HG03280 (cell line): Measurements from ENCODE around the gene NRCAM.
"Not testable (repeated sequence)": the region's sequence is repeated elsewhere in the genome, so short reads cannot be mapped to it uniquely, and the experiment has no call there.

ENCODE experiments used
- ATAC-seq: cut with Tn5 transposase; IDR thresholded peaks from one replicate; pipeline ENCODE4 v1.9.1; 2021; ENCODE audit warnings: mild to moderate bottlenecking, moderate library complexity; ENCODE audit not compliant: unreplicated experiment

NRCAM gene

DNA sequence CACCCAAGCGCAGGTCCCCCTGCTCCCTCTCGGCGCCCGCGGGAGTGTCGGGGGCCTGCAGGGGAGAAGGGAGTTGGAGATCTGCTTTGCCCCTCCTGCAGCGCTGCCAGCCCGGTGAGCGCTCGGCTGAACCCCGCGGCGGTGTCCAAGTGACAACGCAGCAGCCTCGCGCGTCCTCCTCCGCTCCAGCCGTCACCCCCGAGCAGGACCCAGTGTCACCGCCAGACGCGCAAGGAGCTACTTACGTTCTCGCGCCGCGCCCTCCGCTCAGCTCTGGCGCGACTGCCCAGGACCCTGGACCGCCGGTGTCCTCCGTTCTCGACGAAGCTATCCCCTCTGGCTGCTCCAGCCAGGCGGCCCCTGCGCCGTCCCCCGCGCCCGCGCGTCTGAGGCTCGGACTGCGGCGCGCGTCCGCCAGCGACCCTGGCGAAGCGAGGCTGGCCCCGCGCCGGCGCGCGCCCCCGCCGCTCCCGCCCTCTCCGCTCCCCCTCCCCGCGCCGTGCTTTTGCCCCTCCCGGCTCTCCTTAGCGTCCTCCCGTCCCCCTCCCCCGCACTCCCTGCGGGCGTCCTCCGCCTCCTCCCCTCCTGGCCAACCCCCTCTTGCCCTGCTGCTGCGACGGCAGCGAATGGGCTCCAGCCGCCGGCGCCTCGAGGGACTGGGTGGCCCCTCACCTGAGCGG, at the start of gene NRCAM:
Gene NRCAM (minus strand): TSS at position 439 of the 680 bp plus-strand sequence. CDS start 216,372 bp downstream, outside the sequence.
- ATAC-seq = no peak

DNA sequence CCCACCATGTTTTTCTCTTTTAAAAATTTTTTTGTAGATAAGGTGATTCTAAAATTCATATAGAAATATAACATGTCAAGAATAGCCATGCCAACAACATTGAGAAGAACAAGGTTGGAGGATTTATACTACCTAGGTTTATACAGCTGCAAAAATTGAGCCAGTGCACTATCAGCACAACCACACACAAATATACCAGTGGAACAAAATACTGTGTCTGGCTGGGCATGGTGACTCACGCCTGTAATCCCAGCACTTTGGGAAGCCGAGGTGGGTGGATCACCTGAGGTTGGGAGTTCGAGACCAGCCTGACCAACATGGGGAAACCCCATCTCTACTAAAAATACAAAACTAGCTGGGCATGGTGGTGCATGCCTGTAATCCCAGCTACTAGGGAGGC, 48.3 kb upstream of the NRCAM start:
- ATAC-seq = not testable (repeated sequence)

DNA sequence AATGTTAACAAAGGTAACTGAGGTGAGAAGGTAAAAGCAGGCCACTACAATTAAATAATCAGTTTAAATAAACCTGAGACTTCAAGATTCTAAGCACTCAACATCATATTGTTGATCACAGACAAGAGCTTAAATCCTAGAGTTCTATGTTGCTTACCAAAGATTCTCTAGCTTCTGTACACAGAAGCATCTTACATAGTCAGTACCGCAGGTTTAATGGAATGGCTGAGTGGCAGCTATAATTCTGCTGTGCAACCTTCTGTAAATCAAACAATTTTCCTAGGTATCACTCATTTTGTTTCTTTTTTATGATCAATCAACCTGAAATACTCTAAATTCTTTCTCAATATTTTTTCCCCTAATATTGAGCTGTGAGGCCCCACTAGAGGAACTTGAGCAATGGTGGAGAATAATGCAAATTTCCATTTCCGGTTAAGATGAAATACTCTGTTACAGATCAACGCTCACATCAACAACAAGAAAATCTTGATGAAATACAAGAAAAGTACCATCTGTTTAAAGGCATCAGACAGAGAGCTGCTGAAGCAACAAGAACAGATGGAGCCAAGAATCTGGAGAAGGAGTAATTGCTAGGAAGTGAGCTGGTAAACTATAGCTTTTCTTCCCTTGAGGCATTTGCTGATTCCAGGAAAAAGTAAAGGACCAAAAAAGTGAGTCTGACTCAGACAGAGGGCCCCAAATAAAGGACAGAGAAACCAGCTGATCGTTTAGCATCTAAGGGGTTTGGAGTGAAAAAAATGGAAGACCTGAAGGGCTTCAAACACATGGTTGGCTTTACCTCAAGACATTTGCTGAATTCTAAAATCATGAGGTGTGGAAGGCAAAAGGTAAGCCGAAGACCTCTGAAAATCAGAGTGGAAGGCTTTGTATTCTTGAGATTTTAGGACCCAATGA, 47.1 kb upstream of the NRCAM start:
- ATAC-seq = peak; percentile 92

GRCh38 chr7:108499566-108499965, 43.3 kb upstream of the NRCAM start:
- ATAC-seq = no peak

DNA sequence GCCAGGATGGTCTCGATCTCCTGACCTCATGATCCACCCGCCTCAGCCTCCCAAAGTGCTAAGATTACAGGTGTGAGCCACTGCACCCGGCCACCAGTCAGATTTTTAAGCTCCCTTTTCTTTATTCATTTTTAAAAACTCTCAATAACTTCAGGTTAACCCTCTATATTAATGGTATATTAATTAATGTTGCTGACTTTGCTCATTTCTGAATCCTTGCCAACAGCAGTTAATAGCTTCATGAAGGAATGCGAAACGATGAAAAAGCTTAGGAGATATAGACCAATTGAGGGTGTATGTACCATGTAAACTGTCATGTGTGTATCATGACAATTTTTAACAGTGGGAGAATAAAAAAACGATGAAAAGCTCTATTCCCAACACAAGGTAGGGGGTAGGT, 42.2 kb upstream of the NRCAM start:
- no peak for ATAC-seq

DNA sequence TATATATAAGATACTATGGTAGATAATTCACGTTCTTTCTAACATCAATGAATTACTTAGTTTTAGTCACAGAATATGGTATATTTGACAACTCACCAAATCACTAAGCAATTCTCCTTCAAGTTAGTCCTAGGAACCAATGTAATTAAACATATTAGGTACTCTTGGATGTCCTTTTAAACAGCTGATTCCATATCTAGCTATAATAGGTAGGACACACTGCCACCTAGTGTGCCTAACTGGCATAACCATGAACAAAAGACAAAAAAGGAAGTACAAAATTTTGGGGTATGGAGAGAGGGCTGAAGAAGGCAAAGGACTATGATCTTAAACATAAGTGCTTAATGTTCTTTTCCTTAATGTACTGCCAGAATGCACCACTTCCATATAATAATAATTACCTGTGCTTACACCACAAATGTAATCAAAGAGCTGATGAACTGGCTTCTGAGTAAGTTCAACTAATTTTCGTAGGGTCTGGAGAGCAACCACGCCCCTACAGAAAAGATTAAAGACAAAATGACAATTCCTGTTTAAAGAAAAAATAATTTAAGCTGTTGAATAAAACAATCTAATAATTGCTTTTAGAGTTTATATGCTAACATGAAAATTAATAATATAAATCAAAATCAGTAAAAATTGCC, 41.0 kb upstream of the NRCAM start:
- peak; percentile 82 for ATAC-seq

GRCh38 chr7:108492742-108493141, 36.5 kb upstream of the NRCAM start:
- no peak for ATAC-seq

- no peak for ATAC-seq
These were observed 32.7 kb upstream of the NRCAM start for GRCh38 chr7:108488768-108489538.

GRCh38 chr7:108487646-108488045, 31.4 kb upstream of the NRCAM start:
- no peak for ATAC-seq

- ATAC-seq = no peak
These were observed 30.2 kb upstream of the NRCAM start for GRCh38 chr7:108486291-108486966.

- ATAC-seq = no peak
These were observed 27.9 kb upstream of the NRCAM start for GRCh38 chr7:108484137-108484536.

DNA sequence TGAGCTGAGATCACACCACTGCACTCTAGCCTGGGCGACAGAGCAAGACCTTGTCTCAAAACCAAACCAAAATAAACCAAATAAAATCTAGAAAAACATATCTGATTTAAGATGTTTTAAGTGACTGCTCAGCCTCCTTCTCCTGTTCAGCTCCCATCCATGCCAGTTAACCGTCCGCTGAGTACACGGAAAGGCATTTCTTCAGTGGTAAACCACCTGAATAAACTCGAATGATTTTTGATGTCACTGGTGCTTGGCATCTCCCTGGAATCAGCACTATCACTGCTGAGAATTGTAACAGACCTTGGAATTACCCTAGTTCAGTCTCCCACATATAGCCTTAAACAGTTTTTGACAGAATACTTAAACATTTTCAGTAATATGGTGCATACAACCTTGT, 24.1 kb upstream of the NRCAM start:
- no peak for ATAC-seq

DNA sequence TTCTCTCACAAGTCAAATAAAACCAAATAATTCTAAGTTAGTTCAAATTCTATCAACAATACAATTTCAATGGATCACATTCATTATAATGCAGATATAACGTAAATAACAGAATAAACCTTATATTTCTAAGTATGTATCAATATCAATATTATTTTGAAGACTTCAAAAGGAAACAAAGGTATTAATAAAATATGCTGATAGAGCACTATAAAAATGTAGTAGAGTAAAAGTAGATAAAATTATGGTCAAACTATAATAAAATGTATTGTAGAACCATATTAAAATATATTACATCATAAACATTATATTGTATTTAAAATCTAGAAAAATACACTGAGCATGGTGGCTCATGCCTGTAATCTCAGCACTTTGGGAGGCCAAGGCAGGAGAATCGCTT, 23.5 kb upstream of the NRCAM start:
- no peak for ATAC-seq

DNA sequence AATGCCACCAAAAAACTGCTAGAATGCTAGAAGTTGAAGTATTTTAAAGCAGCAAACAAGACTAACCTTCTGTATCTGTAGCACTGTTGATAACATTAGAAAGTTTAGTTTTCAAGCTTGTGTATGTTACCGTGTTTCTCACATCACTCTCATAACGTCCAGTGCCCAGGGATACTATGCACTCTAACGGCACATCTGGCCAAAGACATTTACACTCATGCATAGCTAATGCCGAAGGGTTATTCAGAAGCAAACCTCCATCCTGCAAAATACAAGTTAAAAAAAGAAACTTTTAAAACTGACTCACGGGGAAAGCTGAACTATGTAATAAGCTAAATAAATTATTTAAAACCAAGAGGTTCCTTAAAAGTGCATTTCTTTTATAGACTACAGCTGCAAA, 22.9 kb upstream of the NRCAM start:
- no peak for ATAC-seq

GRCh38 chr7:108468246-108468645, 12.0 kb upstream of the NRCAM start:
- no peak for ATAC-seq

GRCh38 chr7:108467391-108467790, 11.2 kb upstream of the NRCAM start:
- no peak for ATAC-seq

DNA sequence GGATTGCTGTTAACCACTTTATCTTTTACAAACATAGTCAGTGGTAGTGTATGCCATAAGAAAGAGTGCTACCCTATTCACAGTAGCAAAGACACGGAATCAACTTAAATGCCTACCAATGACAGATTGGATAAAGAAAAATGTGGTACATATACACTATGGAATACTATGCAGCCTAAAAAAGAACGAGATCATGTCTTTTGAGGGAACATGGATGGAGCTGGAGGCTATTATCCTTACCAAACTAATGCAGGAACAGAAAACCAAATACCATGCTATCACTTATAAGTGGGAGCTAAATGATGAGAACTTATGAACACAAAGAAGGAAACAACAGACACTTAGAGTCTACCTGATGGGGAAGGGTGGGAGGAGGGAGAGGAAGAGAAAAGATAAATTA, 10.1 kb upstream of the NRCAM start:
- not testable (repeated sequence) for ATAC-seq

- ATAC-seq = no peak
These were observed 8.5 kb upstream of the NRCAM start for GRCh38 chr7:108464743-108465142.

DNA sequence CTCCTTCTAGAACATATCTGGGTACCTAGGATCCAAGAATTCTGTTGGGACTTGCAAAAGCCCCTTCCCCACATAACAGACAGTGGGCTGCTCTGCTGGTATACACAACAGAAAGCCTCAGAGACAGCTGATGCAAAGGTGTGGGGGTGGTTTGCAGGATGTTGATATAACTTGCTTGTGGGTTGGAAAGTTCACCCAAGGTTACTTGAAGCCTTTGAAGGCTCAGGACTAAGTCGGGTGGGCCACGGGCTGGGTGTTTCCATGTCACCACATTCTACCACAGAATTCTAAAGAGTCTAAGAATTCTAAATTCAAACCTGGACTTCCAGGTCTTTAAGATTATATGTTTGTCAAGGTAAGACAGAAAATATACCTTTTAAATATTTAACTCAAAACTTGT, 7.4 kb upstream of the NRCAM start:
- no peak for ATAC-seq

DNA sequence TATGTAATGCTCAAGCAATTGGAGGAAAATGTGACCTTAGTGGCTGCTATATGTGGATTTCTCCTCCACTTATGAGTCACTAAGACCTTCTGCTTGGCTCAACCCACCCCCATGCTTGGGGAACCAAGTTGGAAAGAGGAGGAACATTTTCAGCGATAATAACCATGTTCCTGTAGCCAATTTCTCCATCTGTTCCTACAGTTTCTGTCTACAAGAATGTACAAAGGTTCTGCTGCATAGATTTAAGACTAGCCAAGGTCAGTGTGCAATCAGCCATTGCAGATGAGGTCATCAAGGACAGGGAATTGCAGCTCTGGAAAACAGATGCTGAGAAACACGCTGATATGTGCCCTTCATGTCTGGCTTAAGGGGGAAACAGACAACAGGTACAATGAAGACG, 5.6 kb upstream of the NRCAM start:
- no peak for ATAC-seq
